NCI-H1436 treated with DMSO at 0.1 percent for 48 hours (cell line): Measurements from ENCODE around the gene RABL3.
"Not testable (repeated sequence)": the region's sequence is repeated elsewhere in the genome, so short reads cannot be mapped to it uniquely, and the experiment has no call there.

Experiments
- DNase-seq: peaks from one replicate; lab custom pipeline; 2025; lab: John Stamatoyannopoulos, UW

Gene RABL3

DNA sequence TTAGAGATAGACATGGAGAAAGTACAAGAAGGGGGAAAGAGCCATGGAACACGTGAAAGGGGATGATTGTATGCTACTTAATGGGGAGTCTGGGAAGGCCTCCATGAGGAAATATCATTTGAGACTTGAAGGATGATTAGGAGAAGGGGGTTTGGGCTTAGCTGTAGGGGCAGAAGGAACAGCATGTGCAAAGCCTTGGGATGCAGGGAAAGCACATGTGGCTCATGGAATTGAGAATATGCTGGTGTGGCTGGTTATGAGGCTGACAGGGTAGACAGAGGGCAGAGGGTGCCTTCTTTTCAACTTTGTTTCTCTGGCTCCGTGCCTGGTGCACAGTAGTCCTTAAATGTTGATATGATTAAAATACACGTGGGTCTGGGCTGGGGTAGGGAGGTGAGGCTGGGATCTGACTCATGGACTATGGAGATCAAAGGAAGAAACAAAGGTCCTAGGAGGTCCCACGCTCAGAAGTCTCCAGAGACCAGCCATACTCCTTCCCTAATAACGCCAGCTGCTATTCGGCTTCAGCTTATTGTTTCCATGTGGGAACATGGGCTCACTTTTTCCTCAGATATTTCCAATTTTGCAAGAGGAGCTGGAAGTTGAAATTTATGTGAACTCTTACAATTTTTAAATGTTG lies 1.4 kb upstream of the RABL3 start:
- no peak for DNase-seq

DNA sequence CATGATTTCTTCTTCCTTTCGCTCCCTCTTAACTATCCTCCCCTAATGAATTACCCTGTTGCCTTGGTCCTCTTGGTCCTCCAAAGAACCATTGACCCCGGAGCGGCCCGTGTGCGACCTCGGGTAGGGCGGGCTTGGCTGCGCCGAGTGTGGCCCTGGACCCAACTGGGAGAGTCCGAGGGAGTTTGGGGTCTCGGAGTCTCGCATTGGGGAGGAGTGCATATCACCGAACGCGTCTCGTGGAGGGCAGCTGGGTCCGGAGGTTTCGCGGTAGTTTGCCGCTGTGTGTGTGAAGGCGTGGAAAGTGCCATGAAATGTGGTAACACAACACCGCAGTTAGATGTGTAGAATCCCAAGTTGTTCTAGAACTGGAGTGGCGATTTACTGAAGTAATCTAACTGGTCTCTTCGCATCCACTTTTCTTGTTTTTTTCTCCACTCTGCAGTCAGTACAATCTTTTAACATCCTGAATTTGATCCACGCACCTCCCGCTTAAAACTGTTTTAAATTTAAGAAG lies 591 bp upstream of the RABL3 start:
- DNase-seq, result no peak

DNA sequence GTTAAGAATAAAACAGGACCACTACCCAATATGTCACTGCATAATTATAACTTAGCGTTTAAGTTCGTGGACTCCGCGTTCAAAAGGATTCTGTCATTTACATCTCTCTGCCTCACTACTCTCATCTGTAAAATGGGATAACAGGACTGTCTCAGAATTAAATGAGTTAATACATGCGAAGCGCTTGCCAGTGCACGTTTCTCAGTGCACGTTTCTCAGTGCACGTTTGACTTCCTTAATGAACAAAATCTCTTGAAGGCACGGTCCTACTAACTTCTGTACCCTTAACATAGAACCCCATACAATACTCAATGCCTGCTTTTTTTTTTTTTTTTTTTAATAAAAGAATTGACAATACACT lies 499 bp downstream of the RABL3 start:
- DNase-seq, result no peak

DNA sequence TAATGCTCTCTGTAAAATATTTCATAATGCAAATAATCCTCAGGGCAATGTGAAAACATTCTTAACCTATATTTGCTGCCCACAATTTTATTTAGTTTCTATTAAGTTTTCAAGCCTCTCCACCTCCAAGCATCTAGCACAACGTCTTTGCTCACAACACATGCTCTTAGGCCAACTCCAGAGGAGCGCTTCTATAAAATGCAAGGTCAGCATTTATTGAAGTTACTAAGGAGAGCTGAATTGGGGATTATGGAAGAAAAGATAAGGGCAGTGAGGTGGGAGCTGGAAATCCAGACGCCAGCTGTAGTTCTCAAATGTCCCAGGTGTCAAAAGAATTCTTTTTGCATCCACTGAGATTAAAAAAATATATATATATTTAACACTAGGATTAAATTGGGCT lies 996 bp downstream of the RABL3 start:
- DNase-seq, result no peak

DNA sequence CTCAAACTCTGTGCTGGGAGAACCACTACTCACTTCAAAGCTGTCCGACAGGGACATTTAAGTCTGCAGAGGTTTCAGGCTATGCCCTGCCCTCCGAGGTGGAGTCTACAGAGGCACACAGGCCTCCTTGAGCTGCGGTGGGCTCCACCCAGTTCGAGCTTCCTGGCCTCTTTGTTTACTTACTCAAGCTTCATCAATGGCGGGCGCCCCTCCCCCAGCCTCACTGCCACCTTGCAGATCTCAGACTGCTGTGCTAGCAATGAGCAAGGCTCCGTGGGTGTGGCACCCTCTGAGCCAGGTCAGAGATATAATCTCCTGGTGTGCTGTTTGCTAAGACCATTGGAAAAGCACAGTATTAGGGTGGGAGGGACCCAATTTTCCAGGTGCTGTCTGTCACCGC lies 4.3 kb downstream of the RABL3 start:
- DNase-seq, result not testable (repeated sequence)

DNA sequence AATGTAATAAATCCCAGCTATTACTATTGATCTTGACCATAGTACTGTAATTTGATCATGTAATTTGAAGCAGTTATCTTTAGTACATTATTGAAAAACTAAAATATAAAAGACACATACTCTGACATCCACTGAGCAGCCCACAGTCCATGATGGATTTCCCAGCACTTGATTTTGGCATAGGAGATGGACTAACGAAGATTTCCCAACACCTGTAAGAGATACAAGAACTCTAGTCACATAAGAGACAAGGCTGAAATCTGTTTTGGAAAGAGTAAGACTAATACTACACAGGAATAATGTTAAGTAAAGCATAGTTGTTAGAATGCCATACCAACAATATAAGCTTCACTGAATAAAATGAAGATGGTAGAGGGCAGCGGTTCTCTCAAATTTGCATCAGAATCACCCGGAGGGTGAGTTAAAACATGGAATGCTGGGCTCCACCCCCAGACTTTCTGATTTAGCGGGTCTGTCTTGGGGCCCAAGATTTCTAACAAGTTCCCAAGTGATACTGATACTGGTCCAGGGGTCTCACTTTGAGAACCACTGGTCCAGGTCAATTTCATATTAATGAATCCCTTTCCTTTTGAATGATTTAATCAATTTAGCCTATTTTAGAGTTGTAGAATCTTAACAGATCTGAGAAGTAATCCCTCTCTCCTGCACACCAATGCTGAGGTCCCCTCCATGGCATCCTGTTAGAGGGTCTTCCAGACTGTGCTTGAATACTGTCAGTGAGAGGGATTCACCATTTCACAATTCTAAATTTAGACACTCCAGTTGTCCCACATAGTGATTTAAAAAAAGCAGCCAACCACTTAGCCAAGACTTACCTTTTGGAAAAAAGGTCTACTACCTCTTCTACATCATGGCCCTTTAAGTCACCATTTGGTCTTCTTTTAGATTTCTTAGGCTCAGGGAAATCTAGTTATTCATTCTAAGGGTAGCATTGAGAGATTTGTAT lies 11.5 kb downstream of the RABL3 start:
- DNase-seq, result no peak

DNA sequence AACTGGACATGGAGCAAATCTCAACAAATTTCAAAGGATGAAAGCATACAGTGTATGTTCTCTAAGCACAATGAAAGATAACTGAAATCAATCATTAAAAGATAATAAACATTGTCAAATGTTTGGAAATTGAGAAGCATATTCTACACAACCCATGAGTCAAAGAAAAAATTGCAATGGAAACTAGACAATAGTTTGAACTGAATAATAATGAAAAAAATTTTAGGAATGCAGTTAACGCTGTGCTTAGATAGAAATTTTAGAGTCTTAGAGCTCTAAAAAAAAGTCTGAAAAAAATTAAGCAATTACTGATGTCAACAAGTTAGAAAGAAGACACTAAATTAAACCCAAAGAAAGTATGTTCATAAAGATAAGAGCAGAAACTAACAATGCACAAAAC lies 15.5 kb downstream of the RABL3 start:
- no peak for DNase-seq

DNA sequence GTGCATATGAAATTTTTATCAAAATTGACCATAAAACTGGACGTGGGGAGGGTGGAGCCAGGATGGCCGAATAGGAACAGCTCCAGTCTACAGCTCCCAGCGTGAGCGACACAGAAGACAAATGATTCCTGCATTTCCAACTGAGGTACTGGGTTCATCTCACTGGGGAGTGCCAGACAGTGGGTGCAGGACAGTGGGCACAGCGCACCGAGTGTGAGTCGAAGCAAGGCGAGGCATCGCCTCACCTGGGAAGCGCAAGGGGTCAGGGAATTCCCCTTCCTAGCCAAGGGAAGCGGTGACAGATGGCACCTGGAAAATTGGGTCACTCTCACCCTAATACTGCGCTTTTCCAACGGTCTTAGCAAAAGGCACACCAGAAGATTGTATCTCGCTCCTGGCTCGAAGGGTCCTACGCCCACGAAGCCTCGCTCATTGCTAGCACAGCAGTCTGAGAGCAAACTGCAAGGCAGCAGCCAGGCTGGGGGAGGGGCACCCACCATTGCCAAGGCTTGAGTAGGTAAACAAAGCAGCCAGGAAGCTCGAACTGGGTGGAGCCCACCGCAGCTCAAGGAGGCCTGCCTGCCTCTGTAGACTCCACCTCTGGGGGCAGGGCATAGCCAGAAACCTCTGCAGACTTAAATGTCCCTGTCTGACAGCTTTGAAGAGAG lies 23.0 kb downstream of the RABL3 start:
- not testable (repeated sequence) for DNase-seq

DNA sequence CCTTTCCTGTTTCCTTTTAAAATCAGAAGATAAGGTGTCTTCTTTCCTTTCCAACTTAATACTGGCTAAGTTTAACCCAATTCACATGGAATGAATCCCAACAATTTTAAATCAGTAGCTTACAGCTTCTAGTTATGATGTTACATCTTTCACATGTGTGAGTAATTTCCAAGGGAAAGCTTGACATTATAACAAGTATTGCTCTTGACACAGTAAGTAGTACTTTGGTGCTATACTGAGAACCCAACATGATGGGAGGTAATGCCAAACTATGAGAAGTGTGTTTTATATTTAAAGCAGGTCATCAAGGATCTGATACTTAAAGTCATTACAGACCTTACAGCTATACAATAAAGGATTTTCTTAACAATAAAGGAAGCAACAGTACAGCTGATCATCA lies 29.1 kb downstream of the RABL3 start:
- no peak for DNase-seq

DNA sequence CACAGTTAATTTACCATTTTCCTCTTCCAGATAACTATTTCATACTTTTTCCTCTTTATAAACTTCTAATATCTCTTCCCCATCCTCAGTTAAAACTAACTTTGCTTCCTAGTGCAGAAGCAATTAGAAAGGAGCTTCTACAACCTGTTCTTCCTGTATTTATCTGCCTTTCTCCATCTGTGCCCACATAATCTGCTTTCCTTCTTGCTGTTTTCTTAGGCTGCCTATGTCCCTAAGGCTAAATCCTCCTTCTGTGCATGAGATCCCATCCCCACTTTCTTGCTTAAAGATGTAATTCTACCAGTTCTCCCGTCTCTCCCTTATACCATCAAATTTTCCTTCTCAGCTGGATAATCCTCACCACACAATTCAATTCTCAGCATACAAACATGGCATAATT lies 31.9 kb downstream of the RABL3 start:
- no peak for DNase-seq

DNA sequence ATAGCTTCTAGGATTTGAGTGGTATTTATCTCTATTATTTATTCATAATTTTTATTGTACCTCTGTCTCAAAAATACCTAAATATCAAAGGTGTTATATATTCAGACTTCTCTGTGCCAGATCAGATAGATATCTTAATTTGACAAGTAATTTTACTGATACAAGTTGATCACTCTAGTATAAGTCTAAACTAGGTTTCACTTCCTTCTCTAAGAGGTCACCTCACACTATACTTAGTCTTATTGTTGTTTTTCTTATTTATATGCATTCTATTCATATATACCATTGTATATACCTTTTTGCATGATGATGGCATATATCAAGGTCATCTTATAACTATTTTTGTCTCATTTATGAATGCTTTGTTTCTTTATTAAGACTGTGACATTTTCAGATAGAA lies 33.9 kb downstream of the RABL3 start:
- no peak for DNase-seq

DNA sequence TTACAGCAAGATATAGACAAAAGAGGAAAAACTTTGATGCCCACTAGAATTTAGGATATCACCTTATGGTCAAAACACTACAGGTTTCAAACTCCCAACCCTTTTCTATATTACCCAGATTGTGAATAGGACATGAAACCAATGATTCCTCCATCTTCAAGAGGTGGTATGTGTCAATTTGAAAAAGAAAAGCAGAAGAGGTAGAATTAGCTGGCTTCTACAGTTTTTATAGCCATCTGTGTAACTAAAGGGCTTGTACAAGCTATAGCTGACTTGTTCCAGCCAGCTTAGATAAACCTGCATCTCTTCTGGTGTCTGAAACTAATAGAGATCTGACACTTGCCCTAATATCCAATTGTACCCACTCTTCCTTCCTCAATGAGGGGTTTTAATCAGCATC lies 35.4 kb downstream of the RABL3 start:
- no peak for DNase-seq

DNA sequence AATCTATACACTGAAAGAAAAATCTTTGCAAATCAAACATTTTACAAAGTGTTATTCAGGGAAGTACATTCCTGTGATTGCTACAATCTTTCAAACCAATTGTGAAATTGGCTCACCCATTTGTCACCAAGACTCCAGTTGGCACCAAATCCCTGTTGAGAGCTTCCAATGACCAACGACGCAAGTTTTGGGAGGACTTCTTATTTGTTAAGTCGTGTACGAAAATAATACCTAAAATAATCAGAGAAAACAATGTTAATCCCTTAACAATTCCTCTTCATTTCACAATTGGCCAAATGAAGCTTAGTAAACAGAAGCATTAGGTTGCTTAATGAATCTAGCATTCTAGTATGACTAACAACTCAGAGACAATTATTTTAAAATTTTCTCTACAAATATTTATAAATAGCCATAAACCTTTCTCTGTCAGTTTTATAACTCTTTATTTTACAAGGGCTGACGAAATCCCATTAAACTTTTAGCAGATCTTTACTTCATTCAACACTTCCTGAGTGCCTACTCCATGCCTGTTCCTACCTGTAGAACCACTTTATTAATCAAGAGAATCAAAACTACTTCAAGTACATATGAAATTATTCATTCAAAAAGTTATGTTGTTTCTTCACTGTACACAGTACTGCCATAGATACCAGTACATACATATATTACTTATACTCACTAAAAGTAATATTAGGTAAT lies 36.3 kb downstream of the RABL3 start:
- no peak for DNase-seq

DNA sequence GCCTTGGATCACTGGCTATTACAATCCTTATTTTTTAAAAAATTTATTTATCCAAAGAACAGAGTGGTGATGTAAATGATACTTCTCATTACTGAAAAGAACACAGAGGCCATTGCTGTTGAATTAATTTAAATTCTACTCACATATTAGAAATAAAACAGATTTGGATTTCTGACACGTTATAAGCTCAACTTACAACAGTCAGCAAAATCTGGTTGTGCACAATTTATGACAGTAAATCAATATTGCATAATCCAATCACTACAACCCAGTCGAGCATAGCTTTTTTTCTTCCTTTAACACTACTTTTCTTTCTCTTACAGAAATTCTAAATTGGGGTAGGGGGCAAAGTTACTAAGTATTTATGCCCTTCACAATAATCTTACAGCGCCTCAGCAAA lies 43.0 kb downstream of the RABL3 start:
- no peak for DNase-seq

DNA sequence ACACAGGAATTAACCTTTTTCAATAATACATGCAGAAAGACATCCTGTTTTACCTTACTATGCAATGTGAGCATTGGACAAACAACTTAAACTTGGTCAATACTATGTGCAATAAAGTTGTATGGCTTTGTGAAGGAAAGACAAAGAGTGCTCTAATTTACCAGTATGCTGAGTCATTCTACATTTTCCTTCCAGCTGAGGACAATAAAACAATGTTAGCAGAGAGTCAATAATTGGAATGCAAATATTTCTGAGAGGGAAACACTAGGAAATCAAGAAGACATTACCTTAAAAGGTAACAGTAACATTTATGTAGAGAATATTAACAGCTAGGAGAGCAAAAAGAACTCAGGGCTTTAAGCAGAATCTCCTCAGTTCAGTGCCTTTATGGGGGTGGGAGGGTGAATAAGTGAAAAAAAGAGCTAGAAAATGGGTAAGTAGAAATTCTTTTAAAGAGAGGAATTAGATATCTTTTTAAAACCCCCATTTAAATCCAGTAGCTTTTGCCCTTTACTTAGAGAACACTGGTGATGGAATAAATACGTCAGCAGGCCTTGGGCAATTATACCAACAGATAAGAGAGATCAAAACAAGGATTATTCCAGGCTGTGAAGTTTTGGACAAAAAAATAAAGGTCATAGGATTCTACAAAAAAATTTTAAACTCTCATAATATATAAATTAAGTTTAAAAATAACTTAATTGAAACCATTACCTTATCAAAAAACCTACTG lies 48.7 kb downstream of the RABL3 start:
- DNase-seq, result peak; percentile 75

DNA sequence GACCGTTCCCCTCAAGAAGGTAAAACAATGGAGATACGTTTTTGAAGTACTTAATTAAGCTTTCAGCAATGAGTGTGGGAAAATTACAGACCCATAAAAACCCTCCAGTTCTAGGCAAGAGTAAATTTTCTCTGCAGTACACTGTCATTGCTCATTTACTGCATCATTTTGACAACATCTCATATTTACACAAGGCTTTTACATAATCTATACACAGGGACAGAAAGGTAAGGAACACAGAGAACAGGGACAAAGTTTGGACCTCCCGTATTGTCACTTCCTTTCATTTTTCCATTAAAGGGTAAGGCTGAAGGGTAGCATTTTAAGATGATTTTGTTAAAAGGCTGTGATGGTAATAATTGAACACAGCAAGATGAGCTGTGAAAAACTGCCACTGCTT lies 52.9 kb downstream of the RABL3 start:
- DNase-seq, result peak; percentile 81

DNA sequence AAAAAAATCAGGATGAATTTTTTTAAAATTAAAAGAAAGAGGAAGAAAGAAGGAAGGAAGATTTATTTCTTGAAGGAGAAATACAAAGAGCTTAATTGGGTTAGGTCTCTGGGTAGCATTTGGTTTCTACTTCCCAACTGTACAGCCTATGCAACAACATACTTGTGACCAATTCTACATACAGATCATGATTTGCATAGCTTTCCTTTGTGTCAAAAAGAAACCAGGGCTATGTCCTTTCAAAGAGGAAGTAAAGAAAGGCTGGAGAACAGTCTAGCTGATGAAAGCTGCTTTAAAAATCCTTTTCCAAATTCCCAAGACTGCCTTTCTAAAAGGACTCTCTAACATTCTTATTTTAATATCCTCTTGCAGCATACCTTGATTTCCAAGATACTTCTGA lies 54.2 kb downstream of the RABL3 start:
- DNase-seq, result no peak

DNA sequence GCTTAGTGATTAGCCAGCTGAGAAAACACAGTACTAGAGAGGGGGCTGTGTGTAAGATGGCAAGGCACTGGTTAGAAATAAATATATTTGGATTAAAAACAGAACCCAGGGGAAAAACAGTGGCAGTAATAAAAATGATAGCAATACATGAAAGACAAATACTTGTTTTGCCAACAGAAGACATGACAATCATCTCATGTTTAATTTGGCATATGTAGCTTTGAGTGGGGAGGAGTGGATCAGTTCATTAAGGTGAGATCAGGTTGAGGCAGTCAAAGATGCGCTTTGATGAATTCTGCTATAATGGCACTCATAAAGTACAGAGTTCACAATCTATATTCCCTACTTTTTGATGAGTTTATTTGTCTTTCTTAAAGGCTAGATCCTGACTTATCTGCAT lies 56.9 kb downstream of the RABL3 start:
- DNase-seq, result no peak

DNA sequence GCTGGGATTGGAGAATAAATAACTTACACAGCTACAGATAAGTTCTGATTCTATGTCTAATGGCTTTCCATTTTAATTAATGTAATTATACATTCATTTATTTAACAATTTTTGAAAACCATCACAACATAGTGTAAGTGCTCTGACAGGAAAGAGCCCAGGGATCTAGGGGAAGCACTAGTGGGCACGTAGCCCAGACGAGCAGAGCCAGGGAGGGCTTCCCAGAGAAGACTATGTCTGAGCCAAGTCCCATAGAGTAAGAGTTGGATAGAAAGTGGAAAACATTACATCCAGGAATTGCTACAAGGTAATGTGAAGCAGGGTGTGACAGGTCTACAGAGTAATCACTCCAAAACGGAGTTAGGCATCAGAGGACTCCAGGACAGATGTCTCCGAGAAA lies 57.4 kb downstream of the RABL3 start:
- no peak for DNase-seq

DNA sequence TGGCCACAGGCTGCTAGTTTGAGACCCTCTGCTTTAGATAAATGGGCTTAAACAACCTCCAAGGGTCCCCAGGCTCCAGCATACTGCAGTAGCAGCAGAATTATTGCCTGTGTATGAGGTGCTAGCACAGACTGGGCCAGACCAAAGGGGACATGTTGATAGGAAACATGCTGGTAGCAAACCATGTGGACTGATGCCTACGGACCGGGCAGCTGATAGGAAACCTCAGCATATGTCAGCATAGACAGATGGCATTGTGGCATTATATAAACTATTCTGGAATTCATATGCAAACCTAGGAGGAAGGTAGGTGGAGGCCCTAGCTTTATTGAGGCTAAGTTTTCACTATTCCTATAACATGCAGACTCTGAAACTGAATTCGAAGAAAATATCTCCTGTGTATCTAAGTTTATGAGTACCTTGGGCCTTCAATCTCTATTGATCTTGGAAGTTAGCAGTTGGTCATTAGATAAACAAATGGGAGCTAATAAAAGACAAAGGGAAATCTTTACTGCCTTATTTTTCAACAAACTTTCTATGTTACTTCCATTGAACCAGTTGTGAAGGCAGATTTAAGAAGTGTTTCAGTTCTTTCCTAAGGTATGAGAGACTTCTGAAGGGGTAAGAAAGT lies 58.5 kb downstream of the RABL3 start:
- no peak for DNase-seq

DNA sequence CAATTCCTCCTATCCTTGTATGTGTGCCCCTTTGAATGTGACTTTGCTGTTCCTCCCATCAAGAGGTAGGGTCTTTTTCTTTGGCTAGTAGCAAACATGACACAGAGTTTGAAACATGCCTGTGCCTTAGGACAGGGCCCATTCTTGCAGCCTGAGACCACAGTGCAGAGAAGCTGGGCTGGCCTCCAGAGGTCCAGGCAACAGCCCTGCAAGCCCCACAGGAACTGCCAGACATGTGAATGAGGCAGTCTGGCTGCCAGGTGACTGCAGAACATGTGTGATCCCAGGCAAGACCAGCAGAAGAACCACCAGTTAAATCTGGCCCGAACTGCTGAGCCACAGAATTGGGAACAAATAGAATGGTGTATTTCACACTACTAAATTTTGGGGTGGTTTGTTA lies 59.1 kb downstream of the RABL3 start:
- no peak for DNase-seq
